ENCODE results near the gene HTR2A. TPM values are rescaled to one million over a fixed set of nuclear protein-coding genes. Genes with fewer than 3 reads are reported as not detected.

HTR2A gene
- total RNA-seq, 1 experiment from 2014 or later: not detected

GRCh38 chr13:46925486-46925885 lies 28.6 kb upstream of the HTR2A start:
- no peaks in the 10 kb centered on the region for H3K27me3 Mint-ChIP-seq (ENCODE audit: insufficient read depth, unreplicated experiment)
- no TSS peak for BruUV-seq (replicated peaks)
- no peaks in the 10 kb centered on the region for H3K9me3 Mint-ChIP-seq (ENCODE audit: unreplicated experiment)
- CTCF ChIA-PET: no interaction called here
- POLR2A ChIA-PET: no interaction called here
- no peak overlapping the region for H3K27ac Mint-ChIP-seq (ENCODE audit: low read depth, unreplicated experiment)
- no peaks in the 10 kb centered on the region for H3K4me1 Mint-ChIP-seq (ENCODE audit: insufficient read depth, unreplicated experiment)
- no peak overlapping the region for H3K4me3 Mint-ChIP-seq (ENCODE audit: unreplicated experiment)
- intact Hi-C loops (cut with micrococcal nuclease): no loop called here
- no peak for DNase-seq (ENCODE audit: unreplicated experiment)
- H3K36me3 Mint-ChIP-seq (ENCODE audit: insufficient read depth, unreplicated experiment): no peaks in the 10 kb centered on the region
- no peak for TF ChIP-seq CTCF (IDR thresholded peaks at IDR 0.05; ENCODE audit: unreplicated experiment)

- Mint-ChIP-seq H3K4me1 (ENCODE audit: insufficient read depth, unreplicated experiment) (no peaks in the 10 kb centered on the region), H3K9me3 (ENCODE audit: unreplicated experiment) (no peaks in the 10 kb centered on the region), H3K36me3 (ENCODE audit: insufficient read depth, unreplicated experiment) (no peaks in the 10 kb centered on the region), H3K27ac (ENCODE audit: low read depth, unreplicated experiment) (no peak overlapping the region), H3K4me3 (ENCODE audit: unreplicated experiment) (no peak overlapping the region), H3K27me3 (ENCODE audit: insufficient read depth, unreplicated experiment) (peaks cover 11% of the 10 kb centered on the region)
- no peak for DNase-seq (ENCODE audit: unreplicated experiment)
- intact Hi-C loops (cut with micrococcal nuclease): no loop called here
- ChIA-PET POLR2A (interaction anchor here (0.6 kb wide), 1 partner anchor 12 kb away, joined by 3 read pairs; no protein-coding TSS in a partner anchor), CTCF (interaction anchor here (0.6 to 2.7 kb wide), 2 partner anchors 20 to 299 kb away, joined by 3 to 12 read pairs; no protein-coding TSS in a partner anchor)
- TF ChIP-seq CTCF (IDR thresholded peaks at IDR 0.05; ENCODE audit: unreplicated experiment): no peak
- BruUV-seq (replicated peaks): no TSS peak
These were observed 17.5 kb upstream of the HTR2A start for GRCh38 chr13:46914341-46914740.

- CTCF ChIA-PET: interaction anchor here (0.6 to 2.7 kb wide), 2 partner anchors 20 to 299 kb away, joined by 3 to 12 read pairs; no protein-coding TSS in a partner anchor
- intact Hi-C loops (cut with micrococcal nuclease): no loop called here
- Mint-ChIP-seq H3K27me3 (ENCODE audit: insufficient read depth, unreplicated experiment) (peaks cover 11% of the 10 kb centered on the region), H3K27ac (ENCODE audit: low read depth, unreplicated experiment) (no peak overlapping the region), H3K9me3 (ENCODE audit: unreplicated experiment) (no peaks in the 10 kb centered on the region), H3K4me1 (ENCODE audit: insufficient read depth, unreplicated experiment) (no peaks in the 10 kb centered on the region), H3K36me3 (ENCODE audit: insufficient read depth, unreplicated experiment) (no peaks in the 10 kb centered on the region), H3K4me3 (ENCODE audit: unreplicated experiment) (no peak overlapping the region)
- DNase-seq (ENCODE audit: unreplicated experiment): no peak
- POLR2A ChIA-PET: no interaction called here
- TF ChIP-seq CTCF (IDR thresholded peaks at IDR 0.05; ENCODE audit: unreplicated experiment): no peak
- no TSS peak for BruUV-seq (replicated peaks)
These were observed 16.9 kb upstream of the HTR2A start for GRCh38 chr13:46913757-46914156.

GRCh38 chr13:46909042-46909441 lies 12.2 kb upstream of the HTR2A start:
- no peak for TF ChIP-seq CTCF (IDR thresholded peaks at IDR 0.05; ENCODE audit: unreplicated experiment)
- no peak for DNase-seq (ENCODE audit: unreplicated experiment)
- Mint-ChIP-seq H3K4me3 (ENCODE audit: unreplicated experiment) (no peak overlapping the region), H3K27ac (ENCODE audit: low read depth, unreplicated experiment) (no peak overlapping the region), H3K36me3 (ENCODE audit: insufficient read depth, unreplicated experiment) (no peaks in the 10 kb centered on the region), H3K4me1 (ENCODE audit: insufficient read depth, unreplicated experiment) (peaks cover under 1% of the 10 kb centered on the region), H3K27me3 (ENCODE audit: insufficient read depth, unreplicated experiment) (peaks cover 11% of the 10 kb centered on the region), H3K9me3 (ENCODE audit: unreplicated experiment) (no peaks in the 10 kb centered on the region)
- ChIA-PET POLR2A (no interaction called here), CTCF (interaction anchor here (1.0 to 1.3 kb wide), 2 partner anchors 14 to 16 kb away, joined by 5 read pairs; no protein-coding TSS in a partner anchor)
- intact Hi-C loops (cut with micrococcal nuclease): no loop called here
- BruUV-seq (replicated peaks): no TSS peak
